ENCODE data around the gene ETS1.
A peak's percentile ranks its signal among the peaks of the same experiment; 100 is the strongest.

The ETS1 gene

DNA sequence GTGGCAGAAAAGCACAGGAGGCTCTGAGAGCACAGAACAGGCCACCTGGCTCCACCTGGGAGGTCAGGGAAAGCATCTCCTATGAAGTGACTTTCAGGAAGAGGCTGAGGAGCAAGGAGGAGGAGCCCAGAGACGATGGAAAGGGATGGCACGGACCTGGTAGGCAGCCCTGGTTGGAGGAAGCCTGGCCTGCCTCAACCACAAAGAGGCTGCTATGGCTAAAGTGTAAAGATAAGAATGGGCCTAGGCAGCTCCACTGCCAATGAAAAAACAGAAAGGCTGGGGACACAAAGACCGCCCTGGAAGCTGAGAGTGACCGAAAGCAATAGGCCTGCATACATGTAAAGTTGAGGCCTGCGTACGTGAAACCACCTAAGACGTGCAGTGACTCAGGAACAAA lies 31.2 kb upstream of the ETS1 start:
- DNase-seq, result no peak

DNA sequence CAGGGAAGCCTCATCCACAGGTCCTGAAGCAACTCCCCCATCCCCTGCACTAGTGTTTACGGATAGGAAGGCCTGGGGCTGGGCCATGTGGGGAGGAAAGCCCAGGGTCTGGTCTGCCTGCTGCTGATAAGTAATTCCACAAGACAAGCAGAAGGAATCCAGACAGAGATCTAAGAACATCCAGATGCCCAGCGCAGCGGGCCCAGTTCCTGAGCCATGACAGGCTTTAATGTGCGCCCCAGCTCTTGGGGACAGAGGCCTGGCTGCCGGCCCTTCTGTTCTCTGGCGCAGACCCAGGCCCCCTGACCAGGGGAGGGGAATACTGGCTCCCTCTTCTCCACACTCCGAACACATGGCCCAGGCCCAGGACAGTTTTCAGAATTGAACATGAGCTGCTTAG lies 28.8 kb upstream of the ETS1 start:
- no peak for DNase-seq

DNA sequence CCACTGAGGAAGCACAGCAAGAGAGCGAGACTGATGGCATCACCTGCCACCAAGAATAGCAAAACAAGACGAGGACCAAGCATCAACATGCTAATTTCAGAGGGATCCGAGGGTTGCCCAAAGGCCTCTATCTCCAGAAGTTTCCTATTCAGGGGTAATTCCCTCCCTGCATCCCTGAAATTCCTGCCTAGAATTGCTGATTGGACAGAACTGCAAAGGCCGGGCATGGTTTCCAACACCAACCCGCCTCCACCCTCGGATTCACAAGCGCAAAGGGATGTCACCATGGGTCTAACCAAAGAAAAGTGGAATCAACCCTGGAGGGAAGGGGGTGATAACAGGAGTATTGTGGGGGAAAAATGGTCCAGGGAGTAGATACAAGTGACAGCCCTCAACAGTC lies 28.3 kb upstream of the ETS1 start:
- DNase-seq, result no peak

DNA sequence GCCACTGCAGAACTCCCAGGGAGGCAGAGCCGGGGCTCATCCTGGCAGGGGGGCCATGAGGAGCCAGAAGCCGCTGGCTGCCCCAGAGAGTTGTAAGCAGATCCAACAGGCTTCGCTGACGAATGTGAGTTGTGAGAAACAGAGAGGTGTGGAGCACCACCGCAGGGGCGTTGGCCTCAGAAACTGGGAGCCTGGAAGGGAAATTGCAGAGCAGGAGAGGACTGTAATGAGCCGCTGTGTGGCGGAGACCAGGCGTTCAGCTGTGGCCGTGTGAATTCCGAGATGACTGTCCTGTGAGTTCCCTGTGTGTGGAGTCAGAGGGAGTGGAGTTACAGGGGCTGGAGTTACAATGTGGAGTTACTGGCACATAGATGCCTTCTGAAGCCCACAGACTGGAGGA lies 27.7 kb upstream of the ETS1 start:
- DNase-seq, result no peak

DNA sequence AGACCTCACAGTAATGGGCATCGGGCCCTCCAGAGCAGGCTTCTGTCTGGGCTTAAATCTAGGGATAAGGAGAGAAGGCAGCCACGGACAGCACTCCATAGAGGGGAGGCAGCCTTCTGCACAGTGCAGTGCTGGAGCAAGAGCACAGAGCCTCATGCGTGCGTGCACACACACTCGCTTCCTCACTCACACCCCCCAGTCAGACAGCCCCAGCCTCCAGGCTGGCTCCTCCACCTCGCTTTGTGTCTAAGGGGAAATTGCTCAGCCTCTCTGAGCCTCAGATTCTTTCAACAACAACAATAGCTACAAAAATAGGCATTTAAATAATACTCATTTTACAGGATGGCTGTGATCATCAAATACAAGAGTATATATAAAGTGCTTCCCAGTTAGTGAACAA lies 26.7 kb upstream of the ETS1 start:
- no peak for DNase-seq

DNA sequence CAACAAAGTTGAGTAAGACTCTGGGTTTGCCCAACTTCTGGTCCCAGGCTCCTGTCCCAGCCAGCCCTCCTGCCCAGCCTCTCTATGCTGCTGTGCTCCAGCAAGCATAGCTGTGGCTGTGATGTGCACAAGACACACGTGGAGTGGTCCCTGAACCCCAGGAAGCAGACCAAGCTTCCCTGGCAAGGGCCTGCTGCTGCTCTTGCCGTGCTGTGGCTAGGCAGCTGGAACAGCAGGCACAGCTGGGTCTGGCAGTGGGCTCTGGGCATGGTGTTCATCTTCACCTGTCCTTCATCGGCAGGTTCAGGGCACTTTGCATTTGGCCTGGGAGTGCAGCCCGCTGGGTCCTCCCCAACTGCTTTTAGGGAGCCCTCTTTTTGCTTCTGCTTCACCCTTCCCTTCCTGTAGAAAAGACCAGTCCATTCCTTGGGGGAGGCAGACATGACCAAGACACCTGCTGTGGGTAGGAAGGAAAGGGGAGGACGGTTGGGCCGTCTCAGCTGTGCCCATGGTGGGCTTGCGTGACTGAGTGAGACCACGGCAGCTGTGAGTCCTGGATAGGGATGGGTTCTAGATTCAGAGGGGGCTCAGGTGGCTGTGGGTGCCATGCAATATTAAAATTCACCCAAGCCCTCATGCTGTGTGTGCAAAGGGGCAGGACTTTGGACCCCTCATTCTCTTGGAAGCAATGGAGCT lies 26.1 kb upstream of the ETS1 start:
- no peak for DNase-seq

DNA sequence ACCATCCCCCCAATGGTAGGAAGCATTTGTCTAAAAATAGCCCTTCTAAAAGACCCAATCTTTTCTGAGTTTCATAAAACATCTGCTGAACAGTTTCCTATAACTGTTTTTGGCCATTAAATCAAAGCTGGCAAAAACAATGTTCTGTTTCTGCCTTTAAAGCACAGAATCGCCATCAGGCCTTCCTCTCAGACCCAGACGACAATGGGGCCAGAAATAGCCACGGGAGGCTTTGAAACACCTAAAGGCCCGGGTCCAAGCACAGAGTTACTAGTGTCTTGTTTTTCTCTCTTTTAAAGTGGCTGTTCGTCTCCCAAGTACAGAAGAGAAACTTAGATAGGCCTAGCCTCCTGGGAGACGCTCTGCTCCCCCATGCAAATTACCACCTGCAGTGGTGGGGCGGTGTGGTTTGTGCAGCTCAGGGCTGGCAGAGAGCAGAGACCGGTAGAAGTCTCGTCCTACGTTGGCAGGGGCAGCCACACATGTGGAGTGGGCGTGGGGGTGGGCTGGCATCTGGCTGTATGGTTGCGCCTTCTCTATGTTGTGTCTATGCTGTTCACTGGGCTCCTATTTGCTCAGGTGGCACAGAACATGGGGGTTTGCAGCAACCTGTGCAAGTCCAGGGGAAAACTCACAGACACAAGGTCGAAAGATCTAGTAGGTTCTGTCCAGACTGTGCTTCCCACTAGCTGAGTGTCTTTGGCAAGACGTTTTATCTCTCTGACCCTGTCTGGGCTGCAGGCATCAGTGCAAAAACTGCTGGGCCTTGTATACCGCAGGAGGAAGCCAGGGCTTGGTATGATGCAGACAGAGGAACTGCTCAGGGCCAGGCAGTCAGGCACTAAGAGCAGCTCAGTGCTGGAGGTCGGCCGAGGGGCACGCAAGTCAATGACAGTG lies 23.6 kb upstream of the ETS1 start:
- DNase-seq, result peak; percentile 57 to 86

DNA sequence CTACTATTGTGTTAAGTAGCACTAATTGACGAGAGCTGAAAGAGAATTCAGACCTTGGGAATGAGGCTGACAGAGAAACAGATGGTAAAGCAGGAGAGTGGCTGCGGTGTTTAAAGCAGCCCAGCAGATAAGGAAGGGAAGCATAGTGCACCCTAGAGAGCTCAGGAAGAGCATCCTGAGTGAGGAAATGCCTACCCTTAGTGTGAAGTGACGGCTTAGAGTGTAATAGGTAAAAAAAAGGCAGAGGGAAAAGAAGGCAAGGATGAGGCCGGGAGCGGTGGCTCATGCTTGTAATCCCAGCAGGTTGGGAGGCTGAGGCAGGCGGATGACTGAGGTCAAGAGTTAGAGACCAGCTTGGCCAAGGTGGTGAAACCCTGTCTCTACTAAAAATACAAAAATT lies 22.4 kb upstream of the ETS1 start:
- no peak for DNase-seq

DNA sequence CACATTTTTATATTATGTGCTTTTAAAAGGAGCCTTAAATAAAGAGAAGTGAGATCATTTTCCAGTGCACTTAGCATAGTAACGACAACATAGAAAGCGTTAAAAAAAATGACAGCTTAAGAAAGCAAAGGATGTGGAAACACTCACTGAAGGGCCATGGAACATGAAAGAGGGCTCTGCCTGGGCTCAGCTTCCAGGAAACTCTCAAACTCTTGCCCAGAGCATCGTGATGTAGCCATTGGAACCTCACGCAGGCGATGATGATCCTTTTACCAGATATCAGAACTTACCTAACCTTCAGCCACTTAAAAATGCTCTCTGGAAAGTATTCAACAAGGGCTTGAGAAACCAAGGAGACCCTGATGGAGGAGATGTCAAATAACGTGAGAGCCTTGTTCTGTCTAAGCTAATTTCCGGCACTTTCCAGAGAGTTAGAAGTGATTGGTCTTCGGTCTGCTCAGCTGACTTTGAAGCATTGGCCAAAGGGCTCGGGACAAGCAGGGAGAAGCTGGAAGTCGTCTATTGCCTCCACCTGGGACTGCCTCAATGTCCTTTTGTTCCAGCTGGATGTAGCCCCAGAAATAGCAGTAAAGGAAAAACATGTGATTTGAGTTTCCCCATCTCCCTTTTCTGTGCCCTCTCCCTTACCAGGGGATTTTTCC lies 21.5 kb upstream of the ETS1 start:
- no peak for DNase-seq

DNA sequence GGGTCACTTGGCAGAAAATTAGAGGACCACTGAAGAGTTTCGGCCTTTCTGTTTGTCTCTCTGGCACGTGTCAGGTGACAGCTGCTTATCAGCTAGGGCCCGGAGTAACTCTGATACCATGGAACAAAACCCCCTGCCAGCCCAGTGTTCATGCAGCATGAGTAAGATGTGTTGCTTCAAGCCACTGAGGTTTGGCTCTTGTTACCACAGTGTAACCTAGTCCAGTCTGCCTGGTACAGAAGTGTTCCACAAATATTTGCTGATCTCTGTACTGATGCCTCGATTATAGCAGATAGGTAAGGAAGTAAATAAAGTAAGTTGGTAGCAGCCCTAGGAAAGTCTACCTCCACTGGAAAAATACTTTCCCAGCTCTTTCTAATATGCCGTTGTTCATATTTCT lies 20.5 kb upstream of the ETS1 start:
- DNase-seq, result no peak

DNA sequence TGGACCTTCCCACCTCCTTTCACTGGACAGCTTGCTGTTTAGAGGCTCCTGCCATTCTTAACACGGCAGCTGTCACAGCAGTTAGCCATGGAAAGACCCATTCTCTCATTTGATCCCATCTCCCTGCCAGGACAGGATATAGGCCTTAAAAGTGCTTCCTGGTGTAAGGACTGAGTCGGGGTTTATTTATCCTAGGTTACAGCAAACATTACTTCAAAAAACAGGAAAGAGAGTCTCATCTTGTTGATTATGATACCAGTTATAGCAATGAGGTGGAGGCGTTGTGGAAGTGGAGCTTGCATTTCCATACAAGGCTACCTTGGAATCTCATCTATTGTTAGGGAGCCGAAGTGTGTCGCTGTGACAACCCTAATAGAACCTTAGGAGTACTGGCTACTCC lies 17.4 kb upstream of the ETS1 start:
- no peak for DNase-seq

DNA sequence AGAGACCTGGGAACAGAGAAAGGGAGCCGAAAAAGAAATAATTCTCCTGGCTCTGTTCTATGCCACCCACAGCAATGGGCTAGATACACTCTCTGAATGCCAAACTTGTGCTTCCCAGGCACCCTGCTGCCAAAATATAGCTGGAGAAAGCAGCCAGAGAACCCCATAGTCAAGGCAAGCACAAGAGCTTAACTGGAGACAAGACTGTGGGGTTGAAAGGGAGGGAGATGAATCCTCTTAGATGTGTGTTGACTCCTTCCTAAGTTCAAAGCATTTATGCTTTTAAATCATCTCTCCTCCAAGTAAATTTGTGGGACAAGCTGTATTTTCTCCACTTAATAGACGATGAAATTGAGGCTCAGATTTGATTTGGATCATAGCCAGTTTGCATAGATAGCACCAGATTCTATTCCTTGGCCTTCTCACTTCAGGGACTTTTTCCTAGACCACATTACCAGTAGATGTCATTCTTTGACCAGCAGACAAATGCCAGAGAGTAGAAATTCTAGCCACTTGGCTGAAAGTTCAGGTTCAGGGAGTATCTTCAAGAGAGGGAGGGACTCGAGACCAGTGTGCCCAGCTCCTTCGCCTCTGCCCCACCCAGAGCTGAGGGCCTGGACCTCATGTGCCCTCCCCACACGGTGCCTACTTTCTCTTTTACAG lies 16.5 kb upstream of the ETS1 start:
- no peak for DNase-seq

DNA sequence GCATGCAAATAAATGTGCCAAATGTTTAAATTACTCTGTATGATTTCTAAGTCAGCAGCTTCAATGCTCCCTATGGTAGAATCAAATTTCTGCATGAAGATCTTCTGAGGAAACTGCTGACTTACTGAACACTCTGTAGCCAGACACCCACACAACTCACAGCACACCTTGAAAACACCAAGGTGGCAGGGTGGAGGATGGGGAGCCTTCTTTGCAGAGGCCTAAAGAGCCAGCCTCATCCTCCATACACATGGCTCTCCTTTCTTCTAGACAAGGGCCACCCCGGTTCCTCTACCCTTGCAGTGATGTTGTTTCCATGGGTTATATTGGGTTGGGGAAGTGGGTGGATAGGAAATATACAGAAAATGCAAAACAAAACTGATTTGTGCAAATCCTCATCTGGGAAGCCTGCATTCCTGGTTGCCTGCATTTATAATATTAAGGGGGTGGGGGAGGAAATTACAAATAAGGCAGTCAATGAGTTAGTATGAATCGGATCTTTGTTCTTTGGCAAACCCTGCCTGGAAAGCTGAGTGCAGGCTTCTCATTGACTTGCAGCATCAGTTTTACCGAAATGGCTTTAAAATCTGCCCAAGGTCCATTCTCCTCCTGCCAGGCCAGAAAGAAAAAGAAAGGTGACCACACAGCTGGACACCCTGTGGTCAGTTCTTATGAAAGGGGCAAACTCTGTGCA lies 15.8 kb upstream of the ETS1 start:
- no peak for DNase-seq

DNA sequence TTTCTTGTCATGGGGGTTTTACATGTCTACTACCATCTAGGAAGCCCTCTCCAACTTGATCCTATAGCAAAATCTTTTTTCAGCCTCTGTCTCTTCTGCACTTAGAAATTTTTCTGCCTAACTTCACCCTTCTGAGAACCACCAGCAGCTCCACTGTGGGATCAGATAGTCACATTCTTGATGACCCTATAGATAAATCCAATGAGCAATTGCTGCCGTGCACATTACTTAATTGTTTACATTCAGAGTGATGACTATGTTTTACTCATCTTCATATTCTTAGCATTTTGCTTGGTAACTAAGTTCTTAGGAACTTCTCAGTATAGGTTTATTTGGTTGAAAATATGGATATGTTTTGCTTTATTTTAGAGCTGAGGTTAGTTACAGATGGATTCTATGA lies 12.4 kb upstream of the ETS1 start:
- no peak for DNase-seq

DNA sequence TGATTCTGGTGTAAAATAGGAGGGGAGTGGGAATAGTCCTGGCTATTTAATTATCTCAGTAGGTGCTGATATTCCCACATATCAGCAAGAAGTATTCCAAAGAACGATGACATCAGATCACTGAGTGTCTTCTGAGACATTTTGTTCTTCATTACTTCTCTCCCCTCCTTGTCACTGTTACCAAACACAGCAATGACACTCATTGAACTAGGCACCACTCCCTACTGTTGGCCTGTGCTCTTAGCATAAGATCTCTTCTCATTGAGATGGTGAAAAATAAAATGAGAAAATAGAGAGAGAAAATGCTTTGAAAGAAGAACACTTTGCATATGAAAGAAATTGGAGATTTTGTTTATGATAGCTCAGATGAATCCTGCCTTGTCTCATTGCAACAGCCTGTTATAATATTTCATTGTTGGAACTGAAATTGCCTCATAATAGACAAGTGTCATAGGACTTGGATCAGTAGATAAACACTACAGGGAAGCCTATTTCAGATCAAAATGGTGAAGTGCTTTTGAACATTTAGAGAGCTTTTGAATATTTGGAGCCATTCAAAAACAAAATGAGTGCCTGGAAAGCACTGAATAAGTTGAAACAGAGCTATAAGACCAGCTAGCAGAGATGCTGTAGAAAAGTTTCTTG lies 11.3 kb upstream of the ETS1 start:
- DNase-seq, result no peak

DNA sequence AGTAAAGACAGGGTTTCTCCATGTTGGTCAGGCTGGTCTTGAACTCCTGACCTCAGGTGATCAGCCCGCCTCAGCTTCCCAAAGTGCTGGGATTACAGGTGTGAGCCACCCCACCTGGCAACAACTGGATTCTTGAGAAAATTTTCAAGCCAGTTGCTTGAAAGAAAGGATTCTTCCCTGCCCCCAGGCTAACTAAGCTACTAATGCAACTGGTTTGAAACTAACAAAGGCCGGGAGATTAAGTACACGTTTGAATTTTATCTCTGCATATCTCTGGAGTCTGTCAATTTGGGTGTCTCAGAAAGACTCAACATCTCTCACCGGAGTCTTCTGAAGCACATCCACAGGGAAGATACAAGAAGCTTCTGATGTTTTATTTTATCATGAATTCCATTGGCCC lies 10.7 kb upstream of the ETS1 start:
- no peak for DNase-seq

DNA sequence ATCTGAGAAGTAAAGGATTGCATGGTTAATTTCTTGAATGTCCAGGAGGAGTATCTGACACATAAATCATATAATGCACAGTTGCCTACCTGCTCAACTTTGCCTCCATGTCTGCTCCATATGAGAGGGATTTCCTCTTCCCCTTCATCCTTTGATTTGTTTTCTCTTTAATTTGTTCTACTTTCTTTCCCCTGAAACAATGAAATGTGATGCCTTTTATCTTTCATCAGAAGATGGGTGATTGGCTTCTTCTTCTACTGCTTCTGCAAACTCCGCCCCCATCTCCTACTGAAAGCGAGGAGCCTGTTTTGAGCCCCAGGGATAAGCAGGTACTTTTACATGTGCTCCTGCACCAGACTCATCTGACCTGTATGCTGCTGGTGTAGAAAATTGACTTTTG lies 9.9 kb upstream of the ETS1 start:
- no peak for DNase-seq

DNA sequence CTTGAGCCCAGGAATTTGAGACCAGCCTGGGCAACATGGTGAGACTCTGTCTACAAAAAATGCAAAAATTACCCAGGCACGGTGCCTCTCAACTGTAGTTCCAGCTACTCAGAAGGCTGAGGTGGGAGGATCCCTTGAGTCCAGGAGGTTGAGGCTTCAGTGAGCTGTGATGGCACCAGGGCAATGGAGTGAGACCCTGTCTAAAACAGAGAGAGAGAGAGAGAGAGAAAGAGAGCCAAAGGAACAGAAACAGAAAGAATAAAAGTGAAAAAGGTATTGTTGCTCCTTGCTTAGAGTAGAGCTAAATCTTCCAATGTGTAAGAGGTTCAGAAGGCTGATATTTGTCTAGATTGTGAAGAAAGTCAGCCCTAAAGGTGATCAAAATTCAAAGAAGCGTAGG lies 8.9 kb upstream of the ETS1 start:
- no peak for DNase-seq

DNA sequence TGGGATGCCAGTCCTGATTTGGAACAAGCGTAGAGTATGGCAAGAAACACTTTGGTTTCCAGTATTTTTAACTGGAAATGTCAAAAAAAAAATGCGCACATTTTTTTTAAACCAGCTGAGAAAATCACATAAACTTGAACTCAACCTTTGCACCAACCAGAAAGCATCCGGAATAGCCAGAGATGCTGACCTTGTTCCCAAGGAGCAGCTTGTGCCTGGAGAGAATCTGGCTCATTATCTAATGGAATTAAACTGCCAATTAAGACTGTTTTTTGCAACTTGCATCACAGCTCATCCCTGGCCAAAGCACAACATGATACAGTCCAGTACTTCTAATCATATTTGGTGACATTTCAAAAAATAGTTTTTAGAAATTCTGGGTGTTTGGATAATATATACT lies 8.4 kb upstream of the ETS1 start:
- no peak for DNase-seq

DNA sequence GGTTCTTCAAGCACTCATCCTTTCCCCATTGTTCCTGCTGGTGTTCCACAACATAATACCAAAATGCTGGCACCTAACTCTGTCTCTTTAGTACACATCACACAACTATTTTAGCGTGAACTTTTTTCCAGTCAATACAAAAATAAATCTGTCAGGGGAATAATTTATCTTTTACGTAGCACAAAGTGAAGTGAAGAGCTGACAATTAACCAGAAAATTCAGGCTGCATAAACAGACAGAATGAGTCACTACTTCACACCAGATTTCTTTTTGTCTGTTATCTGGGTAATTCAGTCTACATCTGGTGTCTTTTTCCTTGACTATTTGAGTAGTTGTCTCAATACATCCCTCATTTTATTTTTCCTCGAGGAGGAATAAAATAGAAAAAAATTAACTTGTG lies 7.9 kb upstream of the ETS1 start:
- no peak for DNase-seq

DNA sequence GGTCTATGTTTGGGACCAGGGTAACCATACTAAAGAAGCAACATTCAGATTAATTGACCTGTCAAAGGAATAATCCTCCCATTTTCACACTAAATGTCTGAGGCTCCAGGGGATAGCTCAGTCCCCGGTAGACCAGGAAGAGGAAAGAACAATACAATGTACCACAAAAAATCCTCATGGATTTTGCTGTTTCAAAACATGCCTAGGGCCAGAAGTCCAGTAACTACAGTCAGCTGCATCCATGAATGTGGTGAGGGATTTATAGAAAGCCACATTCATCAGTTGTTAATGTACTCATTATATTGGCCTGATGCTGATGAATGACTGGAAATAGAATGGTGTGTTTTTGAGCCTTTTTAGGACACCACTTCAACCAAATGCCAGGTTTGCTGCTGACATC lies 6.9 kb upstream of the ETS1 start:
- no peak for DNase-seq

DNA sequence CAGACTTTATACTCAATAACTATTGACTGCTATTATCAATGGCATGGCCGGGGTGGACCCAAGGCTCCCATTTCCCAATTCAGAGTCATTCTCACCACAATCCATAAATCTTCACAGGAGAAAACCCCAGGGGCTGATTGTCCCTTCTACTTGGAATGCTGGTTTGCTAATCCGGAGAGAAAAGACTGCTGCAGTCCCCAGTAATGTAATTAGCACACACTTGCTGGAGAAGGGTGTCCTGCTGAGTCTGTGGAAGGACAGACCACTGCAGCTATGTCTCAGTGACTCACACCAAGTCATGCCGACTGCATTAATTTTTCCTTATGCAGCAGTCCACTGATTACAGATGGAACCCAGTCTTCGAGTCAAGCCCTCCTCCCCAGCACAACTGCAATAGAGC lies 5.9 kb upstream of the ETS1 start:
- DNase-seq, result no peak
